ENCODE data around the gene NPAS3. TPM values are rescaled to one million over a fixed set of nuclear protein-coding genes. Genes with fewer than 3 reads are reported as not detected.

The NPAS3 gene
- 0.95 TPM for total RNA-seq
- long read RNA-seq, partial matches to known transcripts, result 0 of 3 reads
- long read RNA-seq, other reads (novel, unspliced or antisense), result 3 of 3 reads

DNA sequence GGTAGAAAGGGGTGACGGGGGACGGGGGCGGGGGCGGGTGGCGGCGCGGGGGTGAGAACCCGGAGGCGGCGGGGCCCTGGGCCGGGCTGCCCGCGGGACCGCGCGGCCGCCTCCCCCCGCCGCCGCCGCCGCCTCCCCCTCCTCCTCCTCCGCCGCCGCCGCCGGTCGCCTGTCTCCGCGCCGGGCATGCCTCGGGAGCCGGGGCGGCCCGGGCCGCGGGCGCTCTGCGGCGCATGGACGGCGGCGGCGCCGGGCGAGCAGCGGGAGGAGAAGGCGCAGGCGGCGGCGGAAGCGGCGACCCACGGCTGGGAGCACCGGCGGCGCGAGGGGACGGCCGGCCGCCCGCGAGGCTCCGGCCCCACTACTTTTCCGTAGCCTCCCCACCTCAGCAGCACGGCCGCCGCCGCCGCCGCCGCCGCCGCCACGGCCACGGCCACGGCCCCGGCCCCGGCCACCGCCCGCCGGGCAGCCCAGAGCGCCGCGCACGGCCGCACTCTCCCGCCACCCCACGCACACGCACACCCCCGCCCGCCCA is at the start of gene NPAS3:
Gene NPAS3 (plus strand): TSS at position 161 of the 535 bp plus-strand sequence.
- no peaks in the 10 kb centered on the region for H3K36me3 ChIP-seq
- no peaks in the 10 kb centered on the region for H3K9me3 ChIP-seq
- H3K27ac ChIP-seq, result peak within 1 kb of the TSS; percentile 51
- ATAC-seq, result peak in 1 of 2 donors; percentile 10
- peaks cover 58% of the 10 kb centered on the region for H3K27me3 ChIP-seq (ENCODE audit: low read depth)
- peaks cover 6% of the 10 kb centered on the region for H3K4me1 ChIP-seq
- H3K4me3 ChIP-seq, result peak within 1 kb of the TSS; percentile 53
- DNase-seq, result no peak
- intact Hi-C loops (cut with DNase I), result no loop called here
- TF ChIP-seq, protein P1, sequence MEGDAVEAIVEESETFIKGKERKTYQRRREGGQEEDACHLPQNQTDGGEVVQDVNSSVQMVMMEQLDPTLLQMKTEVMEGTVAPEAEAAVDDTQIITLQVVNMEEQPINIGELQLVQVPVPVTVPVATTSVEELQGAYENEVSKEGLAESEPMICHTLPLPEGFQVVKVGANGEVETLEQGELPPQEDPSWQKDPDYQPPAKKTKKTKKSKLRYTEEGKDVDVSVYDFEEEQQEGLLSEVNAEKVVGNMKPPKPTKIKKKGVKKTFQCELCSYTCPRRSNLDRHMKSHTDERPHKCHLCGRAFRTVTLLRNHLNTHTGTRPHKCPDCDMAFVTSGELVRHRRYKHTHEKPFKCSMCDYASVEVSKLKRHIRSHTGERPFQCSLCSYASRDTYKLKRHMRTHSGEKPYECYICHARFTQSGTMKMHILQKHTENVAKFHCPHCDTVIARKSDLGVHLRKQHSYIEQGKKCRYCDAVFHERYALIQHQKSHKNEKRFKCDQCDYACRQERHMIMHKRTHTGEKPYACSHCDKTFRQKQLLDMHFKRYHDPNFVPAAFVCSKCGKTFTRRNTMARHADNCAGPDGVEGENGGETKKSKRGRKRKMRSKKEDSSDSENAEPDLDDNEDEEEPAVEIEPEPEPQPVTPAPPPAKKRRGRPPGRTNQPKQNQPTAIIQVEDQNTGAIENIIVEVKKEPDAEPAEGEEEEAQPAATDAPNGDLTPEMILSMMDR (IDR thresholded peaks at IDR 0.05), result no peak

DNA sequence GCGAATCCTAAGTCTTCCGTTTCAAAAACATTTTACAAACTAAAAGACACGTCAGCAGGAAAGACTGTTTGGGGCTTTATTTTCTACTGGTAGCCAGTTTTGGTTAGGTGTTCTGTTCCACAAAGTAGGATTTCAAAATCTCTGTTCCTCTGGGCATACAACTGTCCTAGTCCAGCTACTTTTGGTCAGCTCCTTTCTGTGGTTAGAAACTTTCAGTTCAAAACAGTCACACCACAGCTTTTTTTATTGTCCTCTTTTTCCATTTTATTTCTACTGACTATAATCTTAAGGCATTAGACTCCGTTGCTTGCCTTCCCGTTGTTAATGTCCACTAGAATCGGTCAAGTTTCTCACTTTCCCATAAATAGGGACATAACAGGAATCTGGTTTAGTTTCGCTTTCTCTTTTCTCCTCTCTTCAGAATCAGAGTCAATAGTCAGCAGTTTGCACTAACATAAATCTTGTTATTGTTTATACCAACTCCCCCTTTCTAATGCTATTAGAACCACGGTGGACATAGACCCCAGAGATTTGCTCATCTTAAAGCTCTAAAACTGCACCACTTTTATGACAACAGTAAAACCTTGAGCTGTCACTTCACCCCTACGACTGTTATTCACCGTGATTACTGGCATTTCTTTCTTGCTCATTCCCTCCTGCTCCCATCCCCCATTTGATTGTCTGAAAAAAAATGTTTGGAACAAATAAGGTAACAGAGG is 41.5 kb upstream of the NPAS3 start:
- ATAC-seq (peak in 1 of 2 donors; percentile 51), DNase-seq (no peak)
- TF ChIP-seq, protein P1 (IDR thresholded peaks at IDR 0.05), result no peak
- Histone ChIP-seq H3K27ac (peak overlapping the region; percentile 58), H3K9me3 (no peaks in the 10 kb centered on the region), H3K36me3 (no peaks in the 10 kb centered on the region), H3K4me1 (no peaks in the 10 kb centered on the region), H3K4me3 (peak overlapping the region; percentile 49), H3K27me3 (ENCODE audit: low read depth) (no peaks in the 10 kb centered on the region)
- intact Hi-C loops (cut with DNase I), result no loop called here

DNA sequence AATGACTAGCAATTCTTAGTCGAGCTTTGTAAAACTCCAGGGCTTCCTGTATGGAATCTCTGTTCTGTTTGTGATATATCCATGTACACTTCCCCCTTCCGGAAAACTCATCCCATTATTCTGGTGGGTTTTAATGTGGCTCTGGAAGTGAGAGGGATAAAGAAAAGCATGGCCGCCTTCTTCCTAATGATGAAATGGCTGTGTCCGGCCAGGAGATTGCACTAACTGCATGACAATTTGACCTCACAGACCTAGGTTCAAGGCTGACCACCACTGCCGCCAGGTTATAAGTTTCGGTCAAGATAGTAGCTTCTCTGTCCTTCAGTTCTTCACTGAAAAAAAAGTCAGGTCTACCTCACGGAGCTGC is 41.0 kb upstream of the NPAS3 start:
- H3K36me3 ChIP-seq, result no peaks in the 10 kb centered on the region
- TF ChIP-seq, protein P1 (IDR thresholded peaks at IDR 0.05), result no peak
- peak overlapping the region; percentile 49 for H3K4me3 ChIP-seq
- intact Hi-C loops (cut with DNase I), result no loop called here
- no peak for DNase-seq
- H3K9me3 ChIP-seq, result no peaks in the 10 kb centered on the region
- H3K27me3 ChIP-seq (ENCODE audit: low read depth), result no peaks in the 10 kb centered on the region
- H3K4me1 ChIP-seq, result no peaks in the 10 kb centered on the region
- H3K27ac ChIP-seq, result peak overlapping the region; percentile 58
- ATAC-seq, result no peak

DNA sequence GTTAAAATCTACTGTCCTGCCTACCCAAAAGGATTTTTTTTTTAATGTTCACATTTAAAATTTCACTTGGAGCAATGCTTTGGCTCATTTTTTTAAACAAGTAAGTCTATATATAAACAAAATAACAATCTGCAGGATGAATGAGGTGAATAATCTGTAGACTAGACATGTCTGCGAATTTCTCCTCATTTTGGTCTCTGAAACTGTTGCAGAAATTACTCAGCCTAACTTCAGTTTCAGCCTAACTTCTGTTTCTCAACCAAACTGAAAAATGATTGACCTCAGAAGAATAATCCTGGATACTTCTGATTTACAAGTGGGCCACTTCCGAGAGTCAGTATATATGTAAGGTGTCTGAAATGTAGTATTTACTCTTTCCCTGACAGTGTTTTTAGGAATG is 39.8 kb upstream of the NPAS3 start:
- intact Hi-C loops (cut with DNase I), result no loop called here
- no peak overlapping the region for H3K4me3 ChIP-seq
- no peak overlapping the region for H3K27ac ChIP-seq
- DNase-seq (no peak), ATAC-seq (no peak)
- H3K27me3 ChIP-seq (ENCODE audit: low read depth), result no peaks in the 10 kb centered on the region
- H3K4me1 ChIP-seq, result no peaks in the 10 kb centered on the region
- no peaks in the 10 kb centered on the region for H3K36me3 ChIP-seq
- H3K9me3 ChIP-seq, result no peaks in the 10 kb centered on the region
- TF ChIP-seq, protein P1 (IDR thresholded peaks at IDR 0.05), result no peak

DNA sequence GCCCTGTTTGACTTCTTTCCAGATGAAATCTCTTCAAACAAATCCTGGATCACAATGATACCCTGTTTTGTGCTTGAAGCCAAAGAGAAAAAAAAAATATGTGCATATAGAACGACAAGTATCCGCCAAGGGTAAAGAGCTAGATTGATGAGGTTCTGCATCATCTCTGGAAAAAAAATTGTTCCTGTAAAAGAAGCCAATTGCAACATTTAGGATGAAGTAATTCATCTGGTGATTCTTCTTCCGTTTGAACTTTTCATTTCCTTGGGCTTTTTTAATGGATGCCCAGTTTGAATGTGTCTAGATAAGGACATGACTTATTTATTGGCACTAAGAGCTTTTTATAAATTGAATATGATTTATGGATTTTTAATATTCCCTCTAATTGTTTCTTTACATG is 38.1 kb upstream of the NPAS3 start:
- no peak for ATAC-seq
- DNase-seq, result no peak
- TF ChIP-seq, protein P1 (IDR thresholded peaks at IDR 0.05), result no peak

More for the DNA sequence above, 38.1 kb upstream of the NPAS3 start:
- Histone ChIP-seq H3K4me3 (no peak overlapping the region), H3K4me1 (no peaks in the 10 kb centered on the region), H3K9me3 (no peaks in the 10 kb centered on the region), H3K27ac (no peak overlapping the region), H3K36me3 (no peaks in the 10 kb centered on the region), H3K27me3 (ENCODE audit: low read depth) (no peaks in the 10 kb centered on the region)
- intact Hi-C loops (cut with DNase I), result no loop called here
